Neuronal stem cell (in vitro differentiated cells): ENCODE results near the gene TMCC3.

ENCODE experiments used
- DNase-seq: peaks from one replicate; pipeline ENCODE4 v3.0.0-alpha.2; 2013; ENCODE audit warnings: low spot score
- H2AFZ ChIP-seq: one replicate; pipeline ENCODE4 v1.6.1; 2013; ENCODE audit warnings: mild to moderate bottlenecking, low read length, inconsistent platforms
- H2AK5ac ChIP-seq: 2 replicates; pipeline ENCODE4 v1.6.1; 2013; ENCODE audit warnings: low read depth, mild to moderate bottlenecking, inconsistent platforms, low read length, moderate library complexity, mixed read lengths
- H2BK120ac ChIP-seq: 2 replicates; pipeline ENCODE4 v1.6.1; 2013; ENCODE audit warnings: low read depth, mild to moderate bottlenecking, inconsistent platforms, low read length, moderate library complexity, mixed read lengths
- H2BK12ac ChIP-seq: one replicate; pipeline ENCODE4 v1.6.1; 2013; ENCODE audit warnings: low read length, inconsistent platforms
- H2BK15ac ChIP-seq: 2 replicates; pipeline ENCODE4 v1.6.1; 2013; ENCODE audit warnings: mild to moderate bottlenecking, low read length, inconsistent platforms, mixed read lengths
- H2BK5ac ChIP-seq: one replicate; pipeline ENCODE4 v1.6.1; 2013; ENCODE audit warnings: inconsistent platforms, mild to moderate bottlenecking, low read length, moderate library complexity
- H3K14ac ChIP-seq: one replicate; pipeline ENCODE4 v1.6.1; 2013; ENCODE audit warnings: low read length, inconsistent platforms
- H3K18ac ChIP-seq: 2 replicates; pipeline ENCODE4 v1.6.1; 2013; ENCODE audit warnings: low read length, inconsistent platforms
- H3K23ac ChIP-seq: 2 replicates; pipeline ENCODE4 v1.6.1; 2013; ENCODE audit warnings: low read depth, mild to moderate bottlenecking, mixed read lengths, low read length, inconsistent platforms; ENCODE audit not compliant: poor library complexity
- H3K27ac ChIP-seq: replicated peaks from 3 replicates; pipeline ENCODE4 v1.5.1; 2013; ENCODE audit warnings: low read length, inconsistent platforms
- H3K27me3 ChIP-seq, 3 experiments: 2 replicates each; pipeline ENCODE4 v1.6.1; 2013; ENCODE audit warnings: low read length in 3 of 3, mild to moderate bottlenecking in 2 of 3, inconsistent platforms in 1 of 3, low read depth in 1 of 3, mixed read lengths in 1 of 3, moderate library complexity in 1 of 3; ENCODE audit not compliant: control insufficient read depth in 3 of 3, insufficient read depth in 3 of 3
- H3K36me3 ChIP-seq, 2 donors: replicated peaks in 1 of 2; 2 replicates each; pipeline ENCODE4 v1.6.1; 2013; ENCODE audit warnings: low read length in 2 of 2; ENCODE audit not compliant: control insufficient read depth in 2 of 2, insufficient read depth in 2 of 2
- H3K4ac ChIP-seq: 2 replicates; pipeline ENCODE4 v1.6.1; 2013; ENCODE audit warnings: inconsistent platforms, mild to moderate bottlenecking, low read length, moderate library complexity
- H3K4me1 ChIP-seq, 2 donors: 1 replicate in 1 of 2; 2 replicates in 1 of 2; pipeline ENCODE4 v1.6.1; 2013; ENCODE audit warnings: low read length in 2 of 2, low read depth in 1 of 2; ENCODE audit not compliant: control insufficient read depth in 2 of 2, insufficient read depth in 1 of 2
- H3K4me2 ChIP-seq: one replicate; pipeline ENCODE4 v1.6.1; 2013; ENCODE audit warnings: mild to moderate bottlenecking, low read length, inconsistent platforms; ENCODE audit not compliant: insufficient read depth, poor library complexity, severe bottlenecking
- H3K4me3 ChIP-seq, 2 donors: 2 replicates each; pipeline ENCODE4 v1.5.1; 2013; ENCODE audit warnings: low read length in 2 of 2, mild to moderate bottlenecking in 2 of 2, inconsistent platforms in 1 of 2, moderate library complexity in 1 of 2
- H3K79me1 ChIP-seq: one replicate; pipeline ENCODE4 v1.6.1; 2013; ENCODE audit warnings: low read depth, mild to moderate bottlenecking, inconsistent platforms, low read length, moderate library complexity
- H3K9ac ChIP-seq: one replicate; pipeline ENCODE4 v1.6.1; 2013; ENCODE audit warnings: mild to moderate bottlenecking, low read depth, low read length, inconsistent platforms; ENCODE audit not compliant: poor library complexity
- H3K9me3 ChIP-seq, 2 donors: replicated peaks in 1 of 2; 2 replicates each; pipeline versions ENCODE3 to v1.6.1; 2013; ENCODE audit warnings: low read length in 2 of 2, mild to moderate bottlenecking in 2 of 2, inconsistent platforms in 1 of 2, low read depth in 1 of 2, mixed read lengths in 1 of 2, moderate library complexity in 1 of 2; ENCODE audit not compliant: control insufficient read depth in 2 of 2, insufficient read depth in 1 of 2
- H4K8ac ChIP-seq: one replicate; pipeline ENCODE4 v1.6.1; 2013; ENCODE audit warnings: low read depth, mild to moderate bottlenecking, inconsistent platforms, low read length, moderate library complexity
- H4K91ac ChIP-seq: one replicate; pipeline ENCODE4 v1.6.1; 2013; ENCODE audit warnings: low read length, low read depth, mild to moderate bottlenecking, inconsistent platforms; ENCODE audit not compliant: poor library complexity
- WGBS, 2 donors: extraction: QIAGEN DNeasy Blood & Tissue Kit; methylation state at CpG; one replicate each; pipeline ENCODE4 v1.1.7; 2013; ENCODE audit warnings: missing lambda C conversion rate in 2 of 2, mixed read lengths in 1 of 2; ENCODE audit not compliant: insufficient read length in 2 of 2, insufficient replicate concordance in 1 of 2; ENCODE audit errors: extremely low coverage in 2 of 2; 5-methylcytosine and 5-hydroxymethylcytosine counted together

The TMCC3 gene

DNA sequence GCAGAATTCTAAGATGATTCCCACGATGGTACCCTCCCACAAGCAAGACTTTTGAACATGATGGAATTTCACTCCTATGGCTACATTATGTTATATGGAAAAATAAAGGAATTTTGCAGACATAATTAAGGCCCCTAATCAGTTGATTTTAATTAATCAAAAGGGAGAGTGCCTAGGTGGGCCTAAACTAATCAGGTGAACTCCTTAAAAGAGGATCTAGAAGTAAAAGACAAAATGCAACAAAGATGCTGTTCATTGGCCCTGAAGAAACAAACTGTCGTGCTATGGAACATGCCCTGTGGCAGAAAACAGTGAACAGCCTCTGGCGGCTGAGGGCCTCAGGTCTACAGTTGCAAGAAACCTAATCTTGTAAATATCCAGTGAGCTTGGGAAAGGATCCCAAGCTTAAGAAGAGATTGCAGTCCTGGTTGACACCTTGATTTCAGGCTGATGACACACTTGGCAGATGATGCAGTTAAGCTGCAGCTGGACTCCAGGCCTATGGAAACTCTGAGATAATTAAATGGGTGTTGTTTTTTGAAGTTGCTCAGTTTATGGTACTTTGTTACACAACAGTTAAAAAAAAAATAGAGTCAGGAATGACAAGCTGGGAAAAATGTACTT lies 13.8 kb downstream of the TMCC3 start:
- H3K36me3 ChIP-seq, result no peaks in the 10 kb centered on the region
- no peak overlapping the region for H2AFZ ChIP-seq
- H2AK5ac ChIP-seq, result no peak overlapping the region
- H4K91ac ChIP-seq, result no peak overlapping the region
- no peak overlapping the region for H2BK12ac ChIP-seq
- H3K4me3 ChIP-seq, result no peak overlapping the region
- DNase-seq, result no peak
- H2BK5ac ChIP-seq, result no peak overlapping the region
- no peaks in the 10 kb centered on the region for H3K4me1 ChIP-seq
- H2BK15ac ChIP-seq, result no peak overlapping the region
- no peak overlapping the region for H3K23ac ChIP-seq
- H3K4me2 ChIP-seq, result no peak overlapping the region
- H3K9ac ChIP-seq, result no peak overlapping the region
- H3K79me1 ChIP-seq, result no peaks in the 10 kb centered on the region
- H3K18ac ChIP-seq, result no peak overlapping the region
- no peak overlapping the region for H3K27ac ChIP-seq
- peaks cover 0 to 10% (median 0%) of the 10 kb centered on the region in 3 experiments for H3K27me3 ChIP-seq
- no peak overlapping the region for H4K8ac ChIP-seq
- H2BK120ac ChIP-seq, result no peak overlapping the region
- no peak overlapping the region for H3K4ac ChIP-seq
- no CpG with 5 or more reads among the region's 3 CpGs for WGBS, 2 donors
- no peaks in the 10 kb centered on the region for H3K9me3 ChIP-seq
- H3K14ac ChIP-seq, result no peak overlapping the region

DNA sequence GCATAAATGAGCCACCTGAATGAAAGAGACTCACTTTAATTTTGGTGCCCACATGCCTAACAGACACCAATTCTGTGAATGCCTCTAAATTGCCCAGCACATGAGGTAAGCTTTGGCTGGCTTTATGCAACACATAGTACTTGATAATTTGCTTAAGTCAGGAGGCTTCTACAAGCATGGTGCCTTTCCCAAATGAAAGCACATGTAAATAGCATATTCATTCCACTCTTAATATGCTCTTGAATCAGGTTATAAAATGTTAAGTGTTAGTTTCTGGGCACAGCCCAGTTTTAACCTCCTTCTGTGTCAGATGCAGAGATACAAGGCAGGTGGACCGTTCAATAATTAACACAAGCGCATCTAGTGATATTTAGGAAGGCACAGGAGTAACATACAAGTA lies 15.6 kb downstream of the TMCC3 start:
- H3K14ac ChIP-seq, result no peak overlapping the region
- no CpG with 5 or more reads among the region's 2 CpGs for WGBS, 2 donors
- peaks cover 0 to 10% (median 0%) of the 10 kb centered on the region in 3 experiments for H3K27me3 ChIP-seq
- H3K4me2 ChIP-seq, result no peak overlapping the region
- H3K4me1 ChIP-seq, result no peaks in the 10 kb centered on the region
- H2AFZ ChIP-seq, result no peak overlapping the region
- no peaks in the 10 kb centered on the region for H3K79me1 ChIP-seq
- no peak overlapping the region for H3K27ac ChIP-seq
- no peak overlapping the region for H2AK5ac ChIP-seq
- H4K8ac ChIP-seq, result no peak overlapping the region
- H4K91ac ChIP-seq, result no peak overlapping the region
- H2BK15ac ChIP-seq, result no peak overlapping the region
- H2BK12ac ChIP-seq, result no peak overlapping the region
- H3K9ac ChIP-seq, result no peak overlapping the region
- H3K4me3 ChIP-seq, result no peak overlapping the region
- H3K18ac ChIP-seq, result no peak overlapping the region
- no peak overlapping the region for H2BK120ac ChIP-seq
- no peak overlapping the region for H2BK5ac ChIP-seq
- H3K23ac ChIP-seq, result no peak overlapping the region
- H3K9me3 ChIP-seq, result no peaks in the 10 kb centered on the region
- no peak for DNase-seq
- no peak overlapping the region for H3K4ac ChIP-seq
- H3K36me3 ChIP-seq, result no peaks in the 10 kb centered on the region

DNA sequence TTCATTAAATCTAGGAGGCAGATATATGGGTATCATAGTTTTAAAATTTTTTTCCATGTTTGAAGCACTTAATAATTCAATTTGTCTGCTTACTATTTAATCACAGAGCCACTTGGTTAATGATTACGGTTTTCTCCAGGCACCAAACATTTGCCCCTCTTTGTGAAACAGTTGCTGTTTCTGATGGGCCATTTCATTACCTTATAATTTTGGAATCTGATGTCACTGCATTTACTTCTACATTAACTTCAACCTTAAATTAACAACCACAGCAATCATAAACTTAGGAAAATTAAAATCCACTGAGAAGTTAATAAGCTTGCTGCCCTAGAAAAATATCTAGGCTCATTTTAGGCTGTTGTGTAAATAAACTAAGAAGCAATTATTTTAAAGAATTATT lies 17.0 kb downstream of the TMCC3 start:
- no peaks in the 10 kb centered on the region for H3K36me3 ChIP-seq
- H3K4me1 ChIP-seq, result no peaks in the 10 kb centered on the region
- H2BK5ac ChIP-seq, result no peak overlapping the region
- H4K8ac ChIP-seq, result no peak overlapping the region
- H3K79me1 ChIP-seq, result no peaks in the 10 kb centered on the region
- no peak overlapping the region for H3K9ac ChIP-seq
- H2AFZ ChIP-seq, result no peak overlapping the region
- H2AK5ac ChIP-seq, result no peak overlapping the region
- H3K18ac ChIP-seq, result no peak overlapping the region
- no peak overlapping the region for H2BK120ac ChIP-seq
- no peak overlapping the region for H3K14ac ChIP-seq
- H2BK15ac ChIP-seq, result no peak overlapping the region
- no peak overlapping the region for H3K4me3 ChIP-seq
- H3K4ac ChIP-seq, result no peak overlapping the region
- H2BK12ac ChIP-seq, result no peak overlapping the region
- no peak overlapping the region for H4K91ac ChIP-seq
- H3K27ac ChIP-seq, result no peak overlapping the region
- H3K23ac ChIP-seq, result no peak overlapping the region
- no peaks in the 10 kb centered on the region for H3K9me3 ChIP-seq
- WGBS, 2 donors, result no CpG with 5 or more reads among the region's 1 CpG
- peaks cover 0 to 10% (median 0%) of the 10 kb centered on the region in 3 experiments for H3K27me3 ChIP-seq
- no peak for DNase-seq
- no peak overlapping the region for H3K4me2 ChIP-seq

DNA sequence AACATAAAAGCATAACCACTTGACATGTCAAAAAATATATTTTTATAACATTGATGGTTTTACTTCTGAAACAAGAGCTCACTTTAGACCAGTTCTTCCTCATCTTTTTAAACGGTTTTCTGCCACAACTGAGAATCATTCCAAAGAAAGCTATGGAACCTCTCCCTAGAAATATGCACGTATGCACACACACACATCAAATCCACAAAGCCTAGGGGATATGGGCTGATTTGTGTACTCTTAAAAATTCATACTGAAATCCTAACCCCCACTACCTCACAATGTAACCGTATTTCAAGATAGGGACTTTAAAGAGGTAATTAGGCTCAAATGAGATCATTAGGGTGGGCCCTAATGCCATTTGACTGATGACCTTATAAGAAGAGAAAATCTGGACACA lies 19.3 kb downstream of the TMCC3 start:
- no peaks in the 10 kb centered on the region for H3K9me3 ChIP-seq
- no peak overlapping the region for H4K8ac ChIP-seq
- H3K27ac ChIP-seq, result no peak overlapping the region
- no peak overlapping the region for H3K4me3 ChIP-seq
- no peak overlapping the region for H3K4ac ChIP-seq
- H3K4me2 ChIP-seq, result no peak overlapping the region
- no peak overlapping the region for H2BK12ac ChIP-seq
- H4K91ac ChIP-seq, result no peak overlapping the region
- H2AK5ac ChIP-seq, result no peak overlapping the region
- H3K14ac ChIP-seq, result no peak overlapping the region
- H2BK15ac ChIP-seq, result no peak overlapping the region
- H2BK5ac ChIP-seq, result no peak overlapping the region
- no peak for DNase-seq
- H2BK120ac ChIP-seq, result no peak overlapping the region
- no CpG with 5 or more reads among the region's 3 CpGs for WGBS, 2 donors
- H3K36me3 ChIP-seq, result no peaks in the 10 kb centered on the region
- H3K27me3 ChIP-seq, result peaks cover 0 to 5% (median 0%) of the 10 kb centered on the region in 3 experiments
- no peaks in the 10 kb centered on the region for H3K79me1 ChIP-seq
- H2AFZ ChIP-seq, result no peak overlapping the region
- H3K18ac ChIP-seq, result no peak overlapping the region
- H3K9ac ChIP-seq, result no peak overlapping the region
- H3K23ac ChIP-seq, result no peak overlapping the region
- no peaks in the 10 kb centered on the region for H3K4me1 ChIP-seq
